HG03442 (cell line): ENCODE measurements around the gene COL18A1.

ENCODE experiments used
- ATAC-seq: cut with Tn5 transposase; IDR thresholded peaks from one replicate; pipeline ENCODE4 v1.9.1; 2021; ENCODE audit warnings: mild to moderate bottlenecking, moderate library complexity; ENCODE audit not compliant: unreplicated experiment

COL18A1 gene

DNA sequence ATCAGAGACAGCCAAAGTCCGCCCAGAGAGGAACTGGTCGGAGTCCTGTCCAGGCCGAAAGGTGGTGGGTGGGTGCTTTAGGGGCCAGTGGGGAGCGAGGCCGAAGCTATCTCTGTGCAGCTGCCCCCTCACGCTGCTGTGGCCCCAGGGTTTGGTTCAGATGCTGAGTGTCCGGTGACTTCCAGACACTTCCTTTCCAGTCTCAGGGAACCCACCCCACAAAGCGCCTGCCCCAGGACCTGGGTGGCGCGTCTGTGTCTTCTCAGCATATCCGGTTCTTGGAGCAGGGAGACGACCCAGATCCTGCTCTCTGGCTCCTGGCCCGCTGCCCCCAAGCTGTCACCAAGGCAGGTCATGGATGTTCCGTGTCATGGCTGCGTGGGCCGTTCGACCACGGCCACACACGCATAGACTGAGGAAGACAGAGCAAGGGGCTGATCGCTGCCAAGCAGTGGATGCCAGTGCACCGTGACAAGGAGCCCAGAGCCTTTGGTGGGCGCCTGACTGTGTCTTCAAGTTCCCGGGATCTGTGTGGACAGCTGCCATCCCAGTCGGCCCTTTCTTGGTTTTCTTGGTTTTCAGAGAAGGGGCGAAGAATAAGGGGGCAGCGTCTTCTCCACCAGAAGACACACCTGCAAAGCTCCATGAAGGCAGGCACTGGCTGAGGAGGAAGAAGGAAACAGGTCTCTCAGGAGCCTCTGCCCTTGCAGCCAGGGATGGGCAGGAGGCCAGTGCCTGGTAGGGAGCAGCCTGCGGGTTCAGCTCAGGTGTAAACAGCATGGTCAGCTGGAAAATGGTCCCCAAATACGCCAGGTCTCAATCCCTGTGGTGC is 22.9 kb upstream of the COL18A1 start:
- ATAC-seq = no peak

DNA sequence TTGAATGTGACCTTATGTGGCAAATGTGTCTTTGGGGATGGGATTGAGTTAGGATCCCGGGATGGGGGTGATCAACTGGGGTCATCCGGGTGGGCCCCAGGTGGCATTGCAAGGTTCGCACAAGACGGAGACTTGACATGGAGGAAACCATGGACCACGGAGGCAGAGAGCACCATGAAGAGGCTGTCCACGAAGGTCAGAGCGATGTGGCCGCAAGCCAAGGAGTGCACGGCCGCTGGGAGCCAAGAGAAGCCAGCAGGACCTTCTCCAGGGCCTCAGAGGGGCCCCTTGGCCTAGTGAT is 22.3 kb upstream of the COL18A1 start:
- no peak for ATAC-seq

DNA sequence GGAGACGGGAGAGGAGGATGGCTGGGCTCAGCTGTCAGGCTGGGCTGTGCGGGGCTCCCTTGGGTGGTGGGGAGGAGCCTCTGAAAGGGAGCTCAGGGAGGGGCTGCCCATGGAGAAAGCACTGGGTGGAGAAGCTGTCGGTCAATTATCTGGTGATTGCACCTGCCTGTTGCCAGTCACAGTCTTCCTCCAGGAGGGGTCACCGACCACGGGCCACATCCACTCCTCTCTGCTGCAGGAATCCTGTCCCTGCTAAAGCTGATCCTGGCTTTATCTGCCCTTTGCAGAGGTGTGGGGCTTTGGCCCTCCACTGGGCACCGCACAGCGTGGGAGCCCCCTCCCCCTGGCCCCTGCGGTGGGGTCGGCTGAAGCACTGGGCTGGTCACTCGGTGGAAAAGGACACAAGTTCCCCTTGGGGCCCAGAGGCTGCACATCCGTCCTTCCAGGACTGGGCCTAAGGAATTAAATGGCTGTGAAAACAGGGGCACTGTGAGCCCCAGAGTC is 21.8 kb upstream of the COL18A1 start:
- ATAC-seq = no peak

DNA sequence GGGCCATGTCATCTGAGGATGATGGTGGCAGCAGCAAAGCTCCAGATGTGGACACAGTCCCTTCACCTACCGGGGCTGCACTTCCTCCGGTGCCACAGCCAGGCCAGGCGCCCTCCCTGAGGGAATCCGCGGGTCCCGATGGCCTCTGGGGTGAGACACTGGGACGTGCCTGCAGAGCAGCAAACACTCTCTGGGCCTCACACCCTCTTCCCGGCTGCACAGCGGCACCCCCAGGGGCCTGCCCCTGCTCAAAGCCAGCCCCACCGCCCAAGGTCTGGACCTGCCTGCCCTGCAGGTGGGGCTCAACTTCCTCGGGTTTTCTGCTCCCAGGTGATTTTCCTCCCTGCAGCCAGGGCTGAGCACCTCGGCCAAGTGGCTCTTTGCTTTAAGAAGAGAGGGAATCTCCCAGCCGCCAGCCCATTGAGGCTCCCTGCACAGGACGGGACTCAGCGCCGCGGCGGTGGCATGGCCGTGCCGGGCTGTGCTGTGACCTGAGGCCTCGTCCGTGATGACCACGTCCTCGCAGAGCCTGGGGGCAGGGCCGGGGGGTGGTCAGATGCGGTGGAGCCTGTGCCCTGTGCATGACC is 21.3 kb upstream of the COL18A1 start:
- no peak for ATAC-seq

DNA sequence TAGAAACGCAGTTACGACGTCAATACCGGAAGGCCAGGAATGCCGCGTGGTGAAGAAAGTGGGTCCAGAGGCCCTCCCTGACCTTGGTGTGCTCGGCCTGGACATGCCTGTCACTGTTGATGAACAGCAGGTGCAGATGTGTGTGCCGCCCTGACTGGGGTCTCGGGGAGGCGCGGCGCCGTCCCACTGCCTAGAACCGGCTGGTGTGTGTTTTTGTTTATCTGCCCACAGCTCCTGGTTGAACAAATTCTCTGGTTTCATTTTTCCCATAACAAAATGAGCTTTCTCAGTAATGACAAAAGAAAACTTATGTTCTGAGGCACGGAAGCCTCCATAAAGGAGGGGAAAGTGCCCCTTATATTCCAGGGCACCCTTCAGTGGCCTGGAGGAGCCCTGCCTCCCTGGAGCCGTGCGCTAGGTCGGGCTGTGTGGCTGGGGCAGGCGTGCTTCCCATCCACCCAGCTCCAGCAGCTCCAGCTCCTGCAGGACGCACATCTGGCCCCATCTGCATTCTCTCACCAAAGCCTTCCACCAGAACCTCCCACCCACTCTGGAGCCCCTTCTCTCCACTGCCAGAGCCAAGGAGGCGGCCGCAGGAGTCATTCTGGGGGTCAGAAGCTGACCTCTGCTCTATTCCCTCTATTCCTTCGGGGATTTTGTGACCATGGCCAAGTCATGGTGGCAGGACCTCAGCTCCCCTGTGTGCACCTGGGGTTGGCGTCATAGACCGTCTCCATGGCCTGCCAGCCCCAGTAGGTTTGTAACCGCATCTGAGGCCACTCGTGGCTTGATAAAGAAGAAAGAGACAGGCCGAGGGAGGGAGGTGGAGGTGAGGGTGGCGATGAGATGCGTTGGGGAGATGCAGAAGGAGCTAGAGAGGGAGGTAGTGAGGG is 20.1 kb upstream of the COL18A1 start:
- no peak for ATAC-seq

DNA sequence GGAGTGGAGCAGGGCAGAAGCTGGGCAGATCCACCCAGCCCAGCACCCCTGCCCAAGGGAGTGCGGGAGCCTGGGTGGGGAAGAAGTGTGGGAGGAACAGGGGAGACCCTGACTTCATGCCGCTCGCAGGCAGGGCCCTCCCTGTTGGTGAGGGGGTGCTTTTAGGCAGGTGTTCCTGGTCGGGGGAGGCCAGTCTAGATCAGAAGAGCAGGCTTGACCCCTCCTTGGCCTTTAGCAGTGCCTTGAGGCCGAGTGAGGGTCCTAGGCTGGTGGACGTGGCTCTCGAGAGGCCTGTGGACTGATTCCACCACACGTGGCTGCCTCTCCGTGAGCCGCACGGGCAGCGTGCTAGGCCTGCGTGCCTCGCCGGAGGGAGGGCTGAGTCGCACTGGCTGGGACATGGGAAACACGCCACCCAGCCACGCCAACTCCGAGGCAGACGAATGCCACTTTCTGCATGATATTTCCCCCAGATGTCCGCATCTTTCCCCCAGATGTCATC is 19.4 kb upstream of the COL18A1 start:
- ATAC-seq = no peak

DNA sequence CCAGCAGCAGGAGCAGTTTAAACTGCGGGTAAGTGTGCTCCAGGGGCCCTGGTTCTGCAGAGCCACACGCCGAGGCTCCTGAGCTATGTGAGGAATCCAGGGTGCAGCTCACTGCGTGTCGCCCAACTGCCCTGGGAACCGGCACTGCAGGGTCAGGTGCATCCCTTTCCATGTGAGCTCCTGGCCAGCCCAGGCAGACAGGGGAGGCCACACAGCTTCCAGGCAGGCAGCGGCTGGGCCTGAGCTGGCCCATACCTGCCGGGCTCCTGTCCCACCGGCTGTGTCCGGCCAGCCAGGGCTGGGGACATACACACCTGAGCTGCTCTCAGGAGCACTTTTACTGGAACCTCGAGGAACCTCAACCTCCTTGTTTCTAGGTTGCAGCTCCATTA is 18.6 kb upstream of the COL18A1 start:
- ATAC-seq = no peak

DNA sequence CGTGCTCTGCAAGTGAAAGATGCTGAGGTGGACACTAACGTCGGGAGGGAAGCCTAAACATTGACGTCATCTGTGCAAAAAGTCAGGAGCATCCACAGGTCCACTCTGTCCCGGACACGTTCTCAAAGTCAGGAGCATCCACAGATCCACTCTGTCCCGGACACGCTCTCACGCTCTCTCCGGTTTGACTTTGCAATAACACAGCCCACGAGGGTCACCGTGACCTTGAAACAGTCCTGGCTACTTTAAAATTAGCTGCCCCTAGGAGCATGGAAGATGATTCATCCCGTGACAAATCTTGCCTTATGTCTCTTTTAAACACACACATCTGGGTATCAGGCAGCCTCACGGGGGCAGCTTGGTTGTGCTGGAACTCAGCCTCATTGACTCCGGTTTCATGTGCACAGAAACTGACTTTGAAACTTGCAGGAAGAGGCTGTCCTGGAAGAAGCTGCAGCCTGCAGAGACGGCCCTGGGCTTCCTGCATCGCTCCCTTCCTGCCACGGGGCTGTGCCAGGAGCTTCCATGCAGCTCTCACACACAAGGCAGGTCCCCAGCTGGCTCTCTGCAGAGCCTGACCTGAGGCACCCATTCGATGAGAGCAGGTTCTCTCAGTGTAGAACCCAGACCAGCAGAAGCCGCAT is 18.1 kb upstream of the COL18A1 start:
- no peak for ATAC-seq

DNA sequence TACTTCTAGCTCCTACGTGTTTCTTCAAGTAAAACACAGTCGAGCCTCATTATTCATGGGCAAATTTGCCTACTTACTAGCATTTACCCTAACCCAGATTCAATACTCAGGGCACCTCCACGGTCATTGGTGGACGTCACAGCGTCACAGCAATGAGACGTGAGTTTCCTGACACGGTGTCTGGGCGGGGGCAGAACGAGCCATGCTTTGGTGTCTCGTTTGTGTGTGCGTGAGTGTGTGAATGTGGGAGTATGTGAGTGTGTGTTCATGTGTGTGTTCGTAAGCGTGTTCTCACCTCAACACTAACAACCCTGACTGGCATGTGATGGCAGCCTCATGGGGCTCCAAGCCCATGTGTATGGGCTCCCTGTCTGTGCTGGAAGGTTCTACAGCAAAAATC is 17.5 kb upstream of the COL18A1 start:
- ATAC-seq = no peak

DNA sequence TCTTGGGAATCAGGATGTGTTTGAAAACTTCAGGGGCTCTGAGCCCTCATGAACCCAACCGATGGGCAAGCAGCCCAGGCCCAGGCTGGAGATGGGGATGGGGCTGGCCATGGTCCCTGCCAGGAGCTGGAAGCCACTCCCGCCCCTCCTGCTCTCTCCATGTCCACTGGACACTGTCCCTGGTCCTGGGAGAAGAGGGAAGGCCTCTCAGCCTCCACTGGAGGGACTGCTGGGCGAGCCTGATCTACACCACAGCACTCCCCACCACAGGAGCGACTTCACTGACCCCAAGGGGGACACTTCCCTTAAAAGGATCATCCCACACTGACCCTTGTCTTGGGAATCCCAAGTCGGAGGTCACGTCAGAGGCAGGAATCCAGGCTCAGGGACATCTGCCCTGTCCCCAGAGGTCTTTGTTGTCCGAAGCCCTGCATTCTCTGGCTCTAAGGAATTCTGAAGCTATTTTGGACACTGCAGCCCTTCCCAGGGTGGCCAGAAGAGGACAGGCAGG is 16.9 kb upstream of the COL18A1 start:
- no peak for ATAC-seq

DNA sequence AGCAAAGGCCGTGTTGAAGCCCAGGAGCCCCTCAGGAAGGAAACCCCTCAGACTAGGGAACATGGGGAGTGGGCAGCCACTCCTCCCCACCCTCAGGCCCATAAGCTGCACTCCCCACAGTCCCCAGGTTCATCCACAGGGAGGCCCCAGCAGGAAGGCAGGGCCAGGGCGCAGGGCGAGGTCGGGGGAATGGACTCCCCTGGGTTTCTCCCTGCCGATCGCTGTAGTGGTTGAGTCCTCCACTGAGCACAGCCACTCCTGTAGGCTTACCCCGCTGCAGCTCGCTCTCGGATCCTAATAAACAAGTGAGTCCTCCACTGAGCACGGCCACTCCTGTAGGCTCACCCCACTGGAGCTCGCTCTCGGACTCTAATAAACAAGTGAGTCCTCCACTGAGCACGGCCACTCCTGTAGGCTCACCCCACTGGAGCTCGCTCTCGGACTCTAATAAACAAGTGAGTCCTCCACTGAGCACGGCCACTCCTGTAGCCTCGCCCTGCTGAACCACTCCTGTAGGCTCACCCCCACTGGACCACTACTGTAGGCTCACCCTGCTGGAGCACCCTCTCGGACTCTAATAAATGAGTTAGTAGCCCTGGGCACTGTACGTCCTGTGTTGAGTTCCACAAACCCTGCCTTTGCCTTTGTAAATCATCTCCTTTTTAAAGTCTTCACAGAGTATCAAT is 16.2 kb upstream of the COL18A1 start:
- no peak for ATAC-seq

DNA sequence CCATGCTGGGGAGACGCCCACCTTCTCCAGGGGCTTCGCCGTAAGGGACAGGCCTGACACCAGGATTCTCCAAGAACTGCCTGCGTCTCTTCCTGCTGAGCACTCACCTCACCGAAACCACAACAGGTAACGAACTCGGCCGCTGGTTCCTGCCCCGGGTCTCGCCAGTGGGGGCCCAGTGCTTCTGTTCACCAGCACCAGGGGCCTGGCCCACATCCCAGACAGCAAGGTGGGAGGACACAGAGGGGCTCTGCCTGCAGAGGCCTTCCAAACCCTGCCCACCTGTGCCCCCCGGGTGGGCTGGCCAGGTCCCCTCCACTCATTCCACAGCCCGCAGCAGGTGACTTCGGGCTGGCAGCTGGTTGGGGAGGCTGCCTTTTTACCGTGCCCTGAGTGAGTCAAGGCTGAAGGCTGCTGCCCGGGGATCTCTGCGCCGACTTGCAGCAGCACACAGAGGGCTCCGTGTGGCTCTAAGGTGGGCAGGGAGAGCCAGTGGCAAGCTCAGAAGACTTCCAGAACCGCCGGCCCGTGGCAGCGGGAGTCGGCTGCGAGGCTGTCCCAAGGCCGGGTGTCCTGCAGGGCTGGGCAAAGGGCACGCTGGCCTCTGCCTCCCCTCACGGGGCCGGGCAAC is 14.7 kb upstream of the COL18A1 start:
- no peak for ATAC-seq

DNA sequence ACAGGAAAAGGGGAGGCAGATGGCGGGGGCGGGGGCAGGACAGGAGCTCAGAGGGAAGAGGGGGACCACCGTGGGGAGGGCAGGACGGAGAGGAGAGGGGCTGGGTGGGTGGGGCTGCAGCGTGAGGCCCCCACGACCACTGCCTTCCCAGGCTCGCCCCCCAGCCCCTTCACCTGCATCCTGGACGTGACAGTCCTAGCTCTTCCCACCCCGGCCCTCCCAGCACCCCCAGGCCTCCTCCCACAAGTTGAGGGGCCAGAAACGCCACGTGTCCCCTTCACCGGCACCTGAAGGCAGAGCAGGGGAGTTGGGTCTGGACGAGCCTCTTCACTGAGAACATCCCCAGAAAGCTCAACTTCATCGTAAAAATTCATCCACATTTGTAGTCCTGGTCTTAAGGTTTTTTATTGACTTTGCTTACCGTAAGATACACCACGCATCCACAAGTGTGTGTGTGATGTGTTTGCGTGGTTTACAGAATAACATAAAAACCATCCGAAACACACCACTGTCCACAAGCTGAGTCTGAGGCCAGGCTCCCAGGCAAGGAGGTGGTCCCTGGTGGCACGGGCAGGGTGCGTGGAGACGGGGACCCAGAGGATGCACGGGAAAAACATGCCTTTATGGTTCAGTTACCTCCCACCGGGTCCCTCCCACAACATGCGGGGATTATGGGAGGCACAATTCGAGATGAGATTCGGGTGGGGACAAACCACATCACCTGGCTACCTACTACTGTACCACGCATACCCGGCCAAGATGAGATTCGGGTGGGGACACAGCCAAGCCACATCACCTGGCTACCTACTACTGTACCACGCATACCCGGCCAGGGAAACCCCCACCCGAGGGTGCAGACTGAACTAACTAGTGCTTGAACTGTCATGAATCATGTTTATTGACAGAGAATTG is 13.9 kb upstream of the COL18A1 start:
- no peak for ATAC-seq

DNA sequence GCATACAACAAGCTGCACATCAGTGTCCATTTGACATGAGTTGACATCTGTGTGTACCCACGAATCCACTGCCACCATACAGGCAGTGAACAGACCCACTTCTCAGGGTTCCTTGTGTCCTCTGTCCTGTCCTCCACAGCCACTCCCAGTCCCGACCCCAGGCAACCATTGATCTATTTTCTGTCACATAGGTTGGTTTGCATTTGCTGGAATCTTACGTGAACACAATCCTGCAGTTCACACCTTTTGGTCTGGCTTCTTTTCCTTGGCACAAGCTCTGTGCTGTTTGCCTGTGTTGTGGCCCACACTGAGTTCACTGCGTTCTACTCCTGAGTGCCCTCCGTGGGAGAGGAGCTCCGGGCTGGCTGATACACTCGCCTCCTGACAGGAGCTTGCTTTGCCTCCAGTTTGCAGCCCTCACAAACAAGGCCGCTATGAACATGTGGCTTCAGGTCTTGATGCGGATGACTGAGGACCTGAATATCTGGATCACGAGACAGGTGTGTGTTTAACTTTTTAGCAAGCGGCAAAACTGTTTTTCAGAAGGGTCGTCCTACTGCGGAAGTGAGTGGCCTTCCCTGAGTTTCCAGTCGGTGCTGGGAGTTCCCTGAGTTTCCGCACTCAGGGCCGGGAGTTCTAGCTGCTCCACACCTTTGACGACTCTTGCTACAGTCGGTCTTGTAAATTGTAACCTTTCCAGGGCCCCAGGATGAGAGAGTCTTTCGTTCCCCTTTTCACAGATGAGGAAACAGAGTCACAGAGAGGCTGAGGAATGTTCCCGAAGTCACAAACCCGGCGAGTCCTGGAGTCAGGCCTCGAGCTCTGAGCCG is 13.0 kb upstream of the COL18A1 start:
- ATAC-seq = no peak

DNA sequence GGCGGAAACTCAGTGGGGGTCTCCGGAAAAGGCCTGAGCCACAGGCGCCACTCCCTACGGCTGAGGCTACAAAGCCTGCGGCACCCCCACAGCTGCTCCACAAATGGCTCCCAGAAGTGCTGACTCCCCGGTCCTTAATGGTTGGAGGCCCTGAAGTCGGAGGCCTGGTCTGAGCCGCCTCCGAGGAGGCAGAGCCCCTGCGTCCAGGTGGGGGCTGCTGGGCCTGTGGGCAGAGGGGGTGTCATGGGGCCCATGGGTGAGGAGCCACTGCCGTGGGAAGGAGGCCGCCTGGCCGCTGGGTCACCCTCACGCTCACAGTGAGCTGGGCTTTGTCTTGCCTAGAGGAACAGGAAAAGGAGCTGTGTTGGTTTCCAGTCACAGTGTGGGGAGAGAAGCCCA is 12.4 kb upstream of the COL18A1 start:
- no peak for ATAC-seq

DNA sequence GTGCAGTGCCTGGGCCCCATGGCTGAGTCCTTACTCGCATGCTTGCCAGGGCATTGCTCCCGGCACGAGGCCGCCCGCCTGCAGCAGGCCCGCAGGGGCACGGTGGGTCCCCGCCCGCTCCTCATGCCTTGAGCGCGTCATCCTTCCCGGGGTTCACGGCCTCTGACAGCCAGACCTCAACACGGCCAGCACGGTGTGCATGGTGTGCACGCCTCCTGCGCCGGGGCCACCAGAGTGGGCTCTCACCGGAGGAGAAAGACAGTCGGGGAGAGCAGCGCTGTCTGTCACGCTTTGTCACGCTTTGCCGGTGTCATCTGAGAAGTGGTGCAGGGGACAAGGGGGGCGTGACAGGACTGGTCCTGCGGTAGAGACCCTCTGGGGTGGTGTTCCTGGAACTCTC is 11.9 kb upstream of the COL18A1 start:
- no peak for ATAC-seq

DNA sequence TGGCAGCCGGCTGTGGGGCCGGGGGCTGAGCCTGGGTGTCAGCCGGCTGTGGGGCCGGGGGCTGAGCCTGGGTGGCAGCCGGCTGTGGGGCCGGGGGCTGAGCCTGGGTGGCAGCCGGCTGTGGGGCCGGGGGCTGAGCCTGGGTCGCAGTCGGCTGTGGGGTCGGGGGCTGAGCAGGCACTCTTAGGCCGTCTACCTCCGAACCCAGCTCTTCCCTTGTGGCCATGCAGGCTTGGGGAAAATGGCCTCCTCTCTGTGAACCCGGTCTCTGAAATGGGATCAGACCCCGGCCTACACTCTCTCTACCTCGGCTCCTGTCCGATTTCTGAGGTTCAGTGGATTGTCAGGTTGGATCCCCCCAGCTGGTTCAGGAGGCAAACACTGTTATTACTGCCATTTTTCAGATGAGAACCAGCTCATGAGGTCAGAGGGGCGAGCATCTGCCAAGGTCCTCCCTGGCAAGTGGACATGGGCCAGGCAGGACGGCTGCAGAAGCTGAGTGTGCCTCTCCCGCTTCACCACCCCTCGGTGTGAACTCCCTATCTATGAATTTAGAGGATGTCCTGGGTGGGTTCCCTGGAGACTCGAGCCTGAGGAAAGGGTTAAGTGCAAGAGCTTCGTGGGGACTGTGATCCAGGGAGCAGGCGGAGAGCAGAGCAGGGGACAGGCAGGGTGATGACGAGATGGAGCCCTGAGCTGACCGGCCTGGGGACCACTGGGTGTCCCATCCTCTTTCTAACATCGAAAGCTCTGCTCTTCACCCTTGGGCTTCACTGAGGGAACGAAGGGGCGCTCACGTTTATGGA is 10.9 kb upstream of the COL18A1 start:
- no peak for ATAC-seq
